Measurements from ENCODE around the gene BMF.
A peak's percentile ranks its signal among the peaks of the same experiment; 100 is the strongest.

Gene BMF

DNA sequence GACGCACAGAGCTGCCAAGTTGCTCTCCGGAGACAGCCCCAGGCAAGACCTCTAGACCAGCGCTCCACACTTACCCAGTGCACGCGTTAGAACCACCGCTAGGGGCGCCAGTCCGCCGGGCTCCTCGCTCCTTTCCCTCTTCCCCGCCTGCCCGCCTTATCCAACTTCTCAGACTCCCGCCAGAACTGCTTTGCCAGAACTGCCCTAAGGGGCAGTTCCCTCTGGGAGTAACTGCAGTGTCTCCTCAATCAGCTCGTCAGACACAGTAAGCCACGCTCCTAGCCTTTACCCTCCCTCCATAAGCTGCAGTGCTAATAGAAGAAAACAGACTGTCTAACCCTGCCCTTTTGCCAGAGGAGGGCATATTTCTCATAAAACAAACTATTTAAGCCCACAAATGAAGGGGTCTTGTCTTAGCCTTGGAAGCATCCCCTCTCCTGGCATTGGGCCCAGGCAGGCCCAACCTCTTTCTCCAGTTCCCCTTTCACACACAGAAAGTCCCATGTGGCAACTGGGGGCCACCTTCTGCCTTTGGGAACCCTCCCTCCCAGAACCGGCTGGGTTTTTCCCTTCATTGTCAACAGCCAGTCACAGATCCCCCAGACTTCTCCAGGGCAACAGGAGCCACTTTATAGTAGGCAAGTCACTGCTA is 3.7 kb downstream of the BMF start:
- TF ChIP-seq JUND (IDR thresholded peaks at IDR 0.05; ENCODE audit: low read depth): no peak
- DNase-seq (ENCODE audit: low read depth in 1 of 2, low spot score in 1 of 2): peak; percentile 75 to 93
- in situ Hi-C loops (cut with HindIII; ENCODE audit: low pct_unique_long_range_greater_than_20kb, low sequenced_read_pairs): no loop called here

GRCh38 chr15:40104296-40104864 is 4.3 kb downstream of the BMF start:
- TF ChIP-seq JUND (IDR thresholded peaks at IDR 0.05; ENCODE audit: low read depth): no peak
- no peak for DNase-seq (ENCODE audit: low read depth in 1 of 2, low spot score in 1 of 2)
- in situ Hi-C loops (cut with HindIII; ENCODE audit: low pct_unique_long_range_greater_than_20kb, low sequenced_read_pairs): no loop called here

GRCh38 chr15:40103864-40104271 is 4.8 kb downstream of the BMF start:
- no peak for TF ChIP-seq JUND (IDR thresholded peaks at IDR 0.05; ENCODE audit: low read depth)
- in situ Hi-C loops (cut with HindIII; ENCODE audit: low pct_unique_long_range_greater_than_20kb, low sequenced_read_pairs): no loop called here
- no peak for DNase-seq (ENCODE audit: low read depth in 1 of 2, low spot score in 1 of 2)

DNA sequence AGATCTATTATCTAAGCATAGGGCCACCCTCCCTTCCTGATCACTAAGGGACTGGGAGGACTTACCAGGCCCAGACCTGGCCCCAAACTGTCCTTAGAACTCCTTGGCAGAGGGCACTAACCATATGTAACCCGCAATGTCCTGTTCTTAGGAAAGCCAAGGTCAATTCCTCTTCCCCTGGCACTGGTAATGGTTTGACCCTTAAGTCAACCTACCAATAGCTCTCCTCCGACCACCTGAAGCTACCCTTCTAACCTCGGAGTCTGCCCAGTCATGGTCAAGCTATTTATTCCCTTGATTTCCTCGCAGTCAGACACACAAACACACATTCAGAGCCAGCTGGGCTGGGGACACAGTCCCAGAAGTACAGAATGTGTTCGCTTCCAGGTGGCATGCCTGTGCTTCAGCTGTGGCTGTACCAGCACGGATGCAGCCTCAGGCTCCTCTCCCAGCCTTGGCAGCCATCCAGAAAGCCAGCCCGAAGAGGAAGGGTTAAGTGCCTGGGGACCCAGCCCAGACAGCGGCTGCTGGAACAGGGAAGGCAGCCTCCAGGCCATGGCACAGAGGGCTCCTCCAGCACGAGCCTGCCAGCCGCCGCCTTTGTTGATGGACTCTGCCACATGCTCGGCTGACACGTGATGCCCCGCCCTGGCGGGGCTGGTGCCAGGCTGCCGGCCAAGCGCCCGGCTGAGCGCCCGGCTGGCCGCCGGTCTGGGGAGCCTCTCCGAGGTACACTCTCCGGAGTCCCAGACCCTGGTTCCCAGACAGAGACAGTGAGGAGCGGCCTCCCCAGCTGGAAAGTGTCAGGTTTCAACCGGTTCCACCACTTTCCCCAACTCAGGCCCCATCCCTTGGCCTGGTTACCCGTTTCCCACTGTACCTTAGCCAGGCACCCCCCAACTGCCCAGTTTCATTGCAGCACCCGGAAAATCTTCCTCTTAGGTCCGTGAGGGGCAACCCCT is 5.5 kb downstream of the BMF start:
- DNase-seq (ENCODE audit: low read depth in 1 of 2, low spot score in 1 of 2): peak; percentile 71 to 96
- in situ Hi-C loops (cut with HindIII; ENCODE audit: low pct_unique_long_range_greater_than_20kb, low sequenced_read_pairs): no loop called here
- TF ChIP-seq JUND (IDR thresholded peaks at IDR 0.05; ENCODE audit: low read depth): no peak

GRCh38 chr15:40100947-40101905 is 7.5 kb downstream of the BMF start:
- in situ Hi-C loops (cut with HindIII; ENCODE audit: low pct_unique_long_range_greater_than_20kb, low sequenced_read_pairs): no loop called here
- TF ChIP-seq JUND (IDR thresholded peaks at IDR 0.05; ENCODE audit: low read depth): no peak
- no peak for DNase-seq (ENCODE audit: low read depth in 1 of 2, low spot score in 1 of 2)

DNA sequence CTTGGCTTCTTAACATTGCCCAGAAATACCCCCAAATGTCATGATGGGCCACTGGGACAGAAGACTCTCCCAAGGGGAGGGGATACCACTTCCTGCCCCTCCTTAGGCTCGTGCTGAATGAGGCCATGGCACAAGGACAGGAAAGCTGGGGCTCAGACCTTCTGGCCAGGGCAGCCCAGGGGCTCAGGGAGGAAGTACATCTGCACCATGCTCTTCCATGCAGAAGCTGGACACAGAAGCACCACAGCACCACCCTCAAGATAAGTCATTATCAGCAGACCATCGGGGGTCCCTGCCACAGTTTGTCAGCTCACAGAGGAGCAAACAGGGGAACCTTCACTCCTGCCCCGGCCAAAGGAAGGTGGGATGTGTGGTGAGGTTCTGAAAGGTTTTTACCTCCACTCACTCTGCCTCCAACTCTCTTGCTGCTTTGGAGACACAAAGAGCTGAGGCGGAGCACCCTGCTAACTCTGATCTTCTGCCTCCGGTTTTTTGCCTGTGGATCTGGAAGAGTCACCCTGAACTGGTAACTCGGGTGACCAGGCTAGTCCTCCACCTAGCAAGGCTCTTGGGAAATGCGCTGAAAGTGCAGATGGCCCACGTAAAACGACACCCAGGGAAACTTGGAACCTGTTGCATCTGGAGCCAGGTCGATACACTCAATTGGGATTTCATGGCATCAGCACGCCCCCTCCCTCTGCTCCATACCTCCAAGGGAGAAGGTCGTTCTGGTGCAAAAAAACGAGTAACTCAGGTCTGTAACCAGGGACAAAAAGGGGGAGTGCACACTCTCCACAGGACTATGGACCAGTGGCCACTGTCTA is 8.3 kb downstream of the BMF start:
- DNase-seq (ENCODE audit: low read depth in 1 of 2, low spot score in 1 of 2): no peak
- no peak for TF ChIP-seq JUND (IDR thresholded peaks at IDR 0.05; ENCODE audit: low read depth)
- in situ Hi-C loops (cut with HindIII; ENCODE audit: low pct_unique_long_range_greater_than_20kb, low sequenced_read_pairs): no loop called here

- DNase-seq (ENCODE audit: low read depth in 1 of 2, low spot score in 1 of 2): peak; percentile 70 to 74
- in situ Hi-C loops (cut with HindIII; ENCODE audit: low pct_unique_long_range_greater_than_20kb, low sequenced_read_pairs): no loop called here
Measured at GRCh38 chr15:40098489-40099261, 10.0 kb downstream of the BMF start.

DNA sequence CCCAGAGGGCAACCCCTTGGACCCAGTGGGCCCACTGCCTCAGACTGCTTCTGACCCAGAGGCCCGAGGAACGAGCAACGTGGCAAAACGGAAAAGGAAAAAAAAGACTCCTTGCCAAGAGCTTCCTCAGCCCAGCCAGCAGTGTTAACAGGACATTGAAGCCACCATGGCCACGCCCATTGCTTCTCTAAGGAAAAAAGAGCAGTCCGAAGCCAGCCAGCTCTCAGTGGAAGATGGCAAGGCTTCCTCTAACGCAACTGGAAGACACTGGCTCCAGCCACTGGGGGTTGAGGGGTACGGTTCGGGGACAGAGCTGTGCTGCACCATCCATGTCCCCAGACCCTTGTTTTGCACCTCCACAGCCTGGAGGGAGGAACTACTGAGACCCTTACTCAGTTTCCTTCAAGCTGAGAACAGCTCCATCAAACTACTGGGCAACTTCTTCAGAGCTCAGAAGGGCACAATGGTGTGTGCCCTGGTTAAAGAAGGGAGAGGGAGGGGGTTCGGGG is 10.7 kb downstream of the BMF start:
- TF ChIP-seq JUND (IDR thresholded peaks at IDR 0.05; ENCODE audit: low read depth): no peak
- no peak for DNase-seq (ENCODE audit: low read depth in 1 of 2, low spot score in 1 of 2)
- in situ Hi-C loops (cut with HindIII; ENCODE audit: low pct_unique_long_range_greater_than_20kb, low sequenced_read_pairs): no loop called here

More at GRCh38 chr15:40098489-40099261, 10.0 kb downstream of the BMF start:
- TF ChIP-seq JUND (IDR thresholded peaks at IDR 0.05; ENCODE audit: low read depth): no peak

DNA sequence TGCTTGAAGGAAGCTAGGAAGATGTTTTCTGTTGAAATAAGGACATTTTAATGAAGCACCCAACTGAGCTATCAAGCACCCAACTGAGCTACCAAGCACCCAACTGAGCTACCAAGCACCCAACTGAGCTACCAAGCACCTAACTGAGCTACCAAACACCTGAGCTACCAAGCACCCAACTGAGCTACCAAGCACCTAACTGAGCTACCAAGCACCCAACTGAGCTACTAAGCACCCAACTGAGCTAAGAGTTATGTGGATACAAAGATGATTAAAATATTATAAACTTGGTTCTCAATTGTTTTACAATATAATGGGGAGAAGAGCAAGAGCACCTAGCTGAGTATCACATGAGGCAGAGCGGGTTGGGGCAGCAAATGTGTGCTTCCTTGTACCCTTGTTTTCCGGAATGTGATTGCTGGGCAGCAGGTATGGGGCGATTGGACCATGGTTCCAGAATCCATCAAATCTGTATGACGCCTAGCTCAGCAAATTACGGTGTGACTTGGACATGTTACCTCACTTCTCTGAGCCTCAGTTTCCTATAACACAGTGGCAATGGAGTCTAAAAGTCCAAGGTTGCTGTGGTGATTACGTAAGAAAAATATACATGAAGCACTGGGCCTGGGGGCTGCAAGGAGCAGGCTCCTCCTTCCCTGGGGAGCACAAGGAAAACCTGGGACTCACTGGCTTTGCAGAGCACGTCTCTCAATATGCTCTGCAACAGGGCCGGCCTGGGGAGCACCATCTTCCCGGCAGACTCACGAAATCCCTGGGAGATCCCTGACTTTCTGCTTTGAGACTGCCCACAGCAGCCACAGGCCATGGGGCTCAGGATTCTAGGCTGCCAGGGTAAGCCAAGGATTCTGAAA is 11.3 kb downstream of the BMF start:
- in situ Hi-C loops (cut with HindIII; ENCODE audit: low pct_unique_long_range_greater_than_20kb, low sequenced_read_pairs): no loop called here
- no peak for DNase-seq (ENCODE audit: low read depth in 1 of 2, low spot score in 1 of 2)
- no peak for TF ChIP-seq JUND (IDR thresholded peaks at IDR 0.05; ENCODE audit: low read depth)
